Kidney capillary endothelial cell (primary cell): ENCODE results near the gene MRPL23.

Source experiments
- DNase-seq: peaks from one replicate; pipeline ENCODE4 v3.0.0-alpha.2; 2018; ENCODE audit warnings: low spot score

MRPL23 gene

GRCh38 chr11:1946812-1947484, at the start of gene MRPL23:
Gene MRPL23, plus strand, starts transcription at chr11:1947332. Its CDS starts 31 bp downstream, at chr11:1947363.
- no peak for DNase-seq

GRCh38 chr11:1899090-1899489, 48.0 kb upstream of the MRPL23 start:
- DNase-seq: no peak

- no peak for DNase-seq
Measured at GRCh38 chr11:1899686-1900085, 47.4 kb upstream of the MRPL23 start.

DNA sequence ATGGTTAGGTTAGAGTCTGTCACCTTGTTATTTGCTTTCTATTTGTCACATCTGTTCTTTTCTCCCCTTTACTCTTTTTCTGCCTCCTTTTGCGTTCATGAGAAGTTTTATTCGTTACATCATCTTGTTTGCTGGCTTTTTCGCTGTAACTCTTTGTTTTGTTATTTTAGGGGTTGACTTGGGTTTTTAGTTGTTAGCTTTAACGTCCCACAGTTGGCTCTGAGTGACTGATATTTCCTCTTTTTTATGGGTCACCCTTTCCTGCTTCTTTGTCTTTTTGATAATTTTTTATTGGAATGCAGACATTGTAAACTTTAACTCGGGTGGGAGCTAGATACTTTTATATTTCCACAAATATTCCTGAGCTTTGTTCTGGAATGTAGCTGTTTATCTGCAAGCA, 41.0 kb upstream of the MRPL23 start:
- DNase-seq: peak; percentile 50

GRCh38 chr11:1906611-1907423, 40.3 kb upstream of the MRPL23 start:
- no peak for DNase-seq

- DNase-seq: peak; percentile 94
Measured at GRCh38 chr11:1908618-1909017, 38.5 kb upstream of the MRPL23 start.

DNA sequence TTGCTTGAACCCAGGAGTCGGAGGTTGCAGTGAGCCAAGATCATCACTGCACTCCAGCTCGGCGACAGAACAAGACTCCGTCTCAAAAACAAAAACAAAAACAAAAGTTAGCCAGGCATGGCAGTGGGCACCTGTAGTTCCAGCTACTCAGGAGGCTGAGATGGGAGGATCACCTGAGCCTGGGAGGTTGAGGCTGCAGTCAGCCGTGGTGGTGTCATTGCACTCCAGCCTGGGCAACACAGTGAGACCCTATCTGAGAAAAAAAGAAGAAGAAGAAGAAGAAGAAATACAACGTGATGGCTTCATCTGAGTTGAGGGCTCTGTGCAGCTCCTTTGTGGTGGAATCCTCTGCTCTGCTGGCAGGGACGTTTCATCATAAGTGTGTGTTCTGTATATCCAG, 37.6 kb upstream of the MRPL23 start:
- DNase-seq: no peak

GRCh38 chr11:1912289-1912878, 34.7 kb upstream of the MRPL23 start:
- no peak for DNase-seq

DNA sequence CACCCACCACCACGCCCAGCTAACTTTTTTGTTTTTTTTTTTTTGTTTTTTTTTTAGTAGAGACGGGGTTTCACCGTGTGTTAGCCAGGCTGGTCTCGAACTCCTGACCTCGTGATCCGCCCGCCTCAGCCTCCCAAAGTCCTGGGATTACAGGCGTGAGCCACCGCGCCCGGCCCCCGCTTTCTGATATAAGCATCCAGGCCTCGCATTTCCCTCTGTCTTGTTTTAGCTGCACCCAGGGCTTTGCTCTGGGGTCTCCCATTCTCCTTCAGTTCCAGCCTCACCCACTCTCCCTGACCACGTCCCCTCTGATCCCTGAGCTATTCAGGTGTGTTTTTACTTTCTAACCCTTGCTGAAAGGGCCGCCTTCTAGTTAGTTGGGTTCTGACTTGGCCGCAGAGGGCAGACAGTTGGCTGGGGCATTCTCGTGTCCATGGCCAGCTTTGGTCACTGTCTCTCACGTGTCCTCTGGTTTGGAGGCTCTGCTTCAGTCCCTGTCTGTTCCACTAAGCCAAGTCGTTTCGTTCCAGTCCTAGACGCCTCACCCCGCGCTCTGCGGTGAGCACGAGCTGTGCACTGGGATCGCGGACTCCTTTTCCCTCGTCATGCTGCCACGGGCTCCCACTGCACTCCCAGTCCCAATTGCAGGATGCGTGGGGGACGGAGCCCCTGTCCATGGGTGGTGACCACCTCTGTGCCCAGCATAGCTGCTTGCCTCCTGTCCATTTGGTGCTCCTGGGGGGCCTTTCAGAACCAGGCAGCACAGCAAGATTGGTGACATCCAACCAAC, 33.7 kb upstream of the MRPL23 start:
- DNase-seq: no peak

- DNase-seq: no peak
Measured at GRCh38 chr11:1915795-1916131, 31.4 kb upstream of the MRPL23 start.

DNA sequence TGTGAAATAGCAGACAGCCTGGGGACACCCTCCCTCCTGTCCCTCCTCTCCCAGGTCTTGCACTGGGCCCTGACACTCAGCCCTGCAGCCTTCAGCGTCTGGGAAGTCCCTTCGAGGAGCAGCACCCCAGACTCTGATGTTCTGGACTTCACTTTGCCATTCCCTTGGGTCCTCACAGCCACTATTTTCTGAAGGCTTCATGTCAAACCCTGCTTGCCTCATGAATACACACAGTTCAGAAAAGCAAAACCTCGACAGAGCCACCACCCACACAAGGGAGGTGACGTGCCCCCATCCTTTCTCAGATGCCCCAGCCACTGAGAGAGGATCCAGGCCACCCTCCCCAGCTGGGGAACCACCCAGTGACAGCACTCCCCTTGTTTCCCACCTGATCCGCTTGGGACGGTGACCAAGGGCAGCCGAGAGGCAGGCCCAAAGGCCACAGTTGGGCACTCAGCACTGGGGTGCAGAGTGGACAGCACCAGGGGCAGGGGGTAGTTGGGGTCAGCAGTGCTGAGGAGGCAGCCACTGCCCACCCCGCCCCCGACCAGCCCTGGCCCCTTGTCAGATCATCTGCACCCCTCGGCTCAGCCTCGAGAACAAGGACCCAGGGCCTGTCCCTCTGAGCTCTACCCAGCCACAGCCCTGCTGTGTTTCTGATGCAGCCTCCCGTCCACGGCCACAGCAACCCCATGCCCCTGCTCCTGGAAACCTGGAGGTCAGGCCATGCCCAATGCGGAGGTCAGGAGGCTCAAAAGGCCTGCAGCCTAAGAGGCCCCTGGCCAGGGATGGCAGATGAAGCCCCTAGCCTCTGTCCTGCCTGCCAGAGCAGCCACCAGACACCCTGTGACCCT, 30.8 kb upstream of the MRPL23 start:
- no peak for DNase-seq

- no peak for DNase-seq
Measured at GRCh38 chr11:1916986-1917522, 30.1 kb upstream of the MRPL23 start.

- no peak for DNase-seq
Measured at GRCh38 chr11:1917523-1918435, 29.4 kb upstream of the MRPL23 start.

GRCh38 chr11:1918436-1919315, 28.5 kb upstream of the MRPL23 start:
- DNase-seq: no peak

GRCh38 chr11:1919391-1920127, 27.6 kb upstream of the MRPL23 start, which contains the start of gene TNNT3:
Gene TNNT3, plus strand, starts transcription at chr11:1919703. Its CDS starts 3,172 bp downstream, at chr11:1922875.
- no peak for DNase-seq

DNA sequence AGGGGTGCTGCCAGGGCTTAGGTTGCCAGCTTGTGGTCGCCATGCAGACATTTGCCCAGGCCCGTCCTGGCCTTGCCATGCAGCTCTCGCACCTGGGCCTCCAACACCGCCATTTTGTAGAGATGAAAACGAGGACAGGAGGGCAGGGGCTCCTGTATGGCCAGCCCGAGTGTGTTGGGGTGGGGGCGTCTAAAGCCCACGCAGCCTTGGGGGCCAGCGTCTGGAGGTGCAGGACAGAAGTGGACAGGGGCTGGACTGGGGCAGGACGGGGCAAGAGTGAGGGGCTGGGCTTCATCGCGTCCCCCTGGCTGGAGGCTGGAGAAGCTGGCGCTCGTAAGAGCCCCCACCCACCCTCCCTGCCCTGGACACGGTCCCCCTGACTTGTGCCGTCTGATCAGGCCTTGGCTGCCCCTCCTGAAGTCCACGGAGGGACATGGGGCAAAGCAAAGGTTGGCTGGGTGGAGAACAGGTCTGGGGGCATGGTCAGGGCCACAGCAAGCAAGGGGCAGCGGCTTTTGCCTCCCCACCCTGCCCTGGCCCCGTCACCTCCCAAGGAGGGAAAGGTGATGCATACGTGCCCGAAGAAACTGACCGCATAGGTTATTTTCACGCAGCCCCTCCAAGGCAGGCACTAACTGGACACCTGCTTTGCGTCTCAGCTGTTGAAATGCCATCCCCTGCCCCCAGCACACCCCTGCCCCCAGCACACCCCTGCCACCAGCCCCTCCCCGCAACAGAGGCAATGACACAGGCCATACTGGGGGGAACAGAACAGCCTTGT, 26.8 kb upstream of the MRPL23 start:
- no peak for DNase-seq

DNA sequence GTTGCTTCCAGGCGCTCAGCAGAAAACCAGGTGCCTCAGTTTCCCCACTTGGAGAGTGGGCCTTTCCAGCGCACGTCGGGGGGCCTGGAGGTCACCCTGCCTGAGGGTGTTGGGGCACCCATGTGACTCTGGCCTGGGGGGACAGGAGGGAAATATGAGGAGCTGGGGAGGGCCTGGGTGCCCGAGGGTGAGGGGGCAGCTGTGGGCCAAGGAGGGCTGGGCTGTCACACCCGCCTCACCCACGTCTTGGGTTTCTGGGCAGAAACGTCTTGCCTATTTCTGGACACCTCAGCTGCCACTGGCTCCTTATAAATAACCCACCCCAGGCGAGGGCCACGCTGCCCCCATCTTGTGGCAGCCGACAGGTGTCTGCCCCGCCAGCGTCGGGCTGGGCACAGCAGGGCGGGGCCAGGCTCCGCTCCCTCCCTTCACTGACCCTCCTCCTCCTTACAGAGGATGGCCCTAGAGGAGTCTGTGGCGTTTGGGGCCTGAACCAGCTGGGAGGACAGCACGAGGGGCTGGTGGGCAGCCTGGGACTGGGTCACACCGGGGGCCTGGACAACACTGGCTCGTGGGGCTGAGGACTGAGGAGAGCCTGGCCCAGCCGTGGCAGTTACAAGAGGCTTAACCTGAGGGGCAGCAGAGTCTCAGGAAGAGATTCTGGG, 26.1 kb upstream of the MRPL23 start:
- DNase-seq: no peak
